OCI-LY1 (cell line): ENCODE measurements around the gene EIF2AK2.

Experiments
- CTCF ChIP-seq: fragments of 200-600 bp; sonication (generic), shearing (Covaris generic); IDR thresholded peaks from 2 replicates; pipeline ENCODE4 v1.5.1; 2017; ENCODE audit warnings: mild to moderate bottlenecking, antibody characterized with exemption, low read length, moderate library complexity, mixed read lengths
- EZH2 ChIP-seq: fragments of 200-600 bp; sonication (generic), shearing (Covaris generic); IDR thresholded peaks from 2 replicates; pipeline ENCODE4 v1.8.0; 2017; ENCODE audit warnings: borderline replicate concordance, mixed run types, mild to moderate bottlenecking, antibody characterized with exemption, low read length, moderate library complexity, mixed read lengths

GRCh38 chr2:37060446-37060845, 96.3 kb downstream of the EIF2AK2 start:
- TF ChIP-seq CTCF (no peak), EZH2 (no peak)
